ENCODE measurements around the gene MARK1.
"Not testable (repeated sequence)": the region's sequence is repeated elsewhere in the genome, so short reads cannot be mapped to it uniquely, and the experiment has no call there.

MARK1 gene

GRCh38 chr1:220631238-220631815 is 103.4 kb downstream of the MARK1 start:
- DNase-seq, result no peak

- DNase-seq, result peak; percentile 34 to 72
Observed at GRCh38 chr1:220637759-220638158, 109.8 kb downstream of the MARK1 start.

- DNase-seq, result no peak
Observed at GRCh38 chr1:220642285-220642684, 114.3 kb downstream of the MARK1 start.

- peak; percentile 91 to 94 for DNase-seq
Observed at GRCh38 chr1:220652995-220653394, 125.1 kb downstream of the MARK1 start.

GRCh38 chr1:220655509-220655908 is 127.6 kb downstream of the MARK1 start:
- no peak for DNase-seq

- DNase-seq, result peak; percentile 63 to 88
Observed at GRCh38 chr1:220655961-220656740, 128.2 kb downstream of the MARK1 start.

- no peak for DNase-seq
Observed at GRCh38 chr1:220666349-220666748, 138.4 kb downstream of the MARK1 start.

GRCh38 chr1:220669005-220669404 is 141.1 kb downstream of the MARK1 start:
- DNase-seq, result no peak

- no peak for DNase-seq
Observed at GRCh38 chr1:220670365-220670764, 142.4 kb downstream of the MARK1 start.

- DNase-seq, result no peak
Observed at GRCh38 chr1:220673921-220674320, 146.0 kb downstream of the MARK1 start.

- DNase-seq, result no peak
Observed at GRCh38 chr1:220677251-220677650, 149.3 kb downstream of the MARK1 start.

GRCh38 chr1:220680085-220680687 is 152.2 kb downstream of the MARK1 start:
- DNase-seq, result peak in 1 of 2 experiments; percentile 46

- DNase-seq, result no peak
Observed at GRCh38 chr1:220681220-220681880, 153.4 kb downstream of the MARK1 start.

GRCh38 chr1:220682901-220683576 is 155.1 kb downstream of the MARK1 start:
- no peak for DNase-seq

- not testable (repeated sequence) for DNase-seq
Observed at GRCh38 chr1:220683716-220684115, 155.8 kb downstream of the MARK1 start.

- peak in 1 of 2 experiments; percentile 41 for DNase-seq
Observed at GRCh38 chr1:220684890-220685289, 157.0 kb downstream of the MARK1 start.

- no peak for DNase-seq
Observed at GRCh38 chr1:220685879-220686278, 157.9 kb downstream of the MARK1 start.

- no peak for DNase-seq
Observed at GRCh38 chr1:220687809-220688208, 159.9 kb downstream of the MARK1 start.

- no peak for DNase-seq
Observed at GRCh38 chr1:220689666-220690065, 161.7 kb downstream of the MARK1 start.

- peak; percentile 57 to 79 for DNase-seq
Observed at GRCh38 chr1:220690140-220691052, 162.5 kb downstream of the MARK1 start, which contains the start of gene C1orf115. Gene C1orf115, plus strand, starts transcription at chr1:220690363. Its CDS starts 40 bp downstream, at chr1:220690403.

- no peak for DNase-seq
Observed at GRCh38 chr1:220691053-220691684, 163.2 kb downstream of the MARK1 start.

Data from NCI-H524 (cell line).